Ammon's horn (tissue), 1 donor: ENCODE results near the gene CBX4.

Experiments used
- DNase-seq: peaks from one replicate; pipeline ENCODE4 v3.0.0-alpha.2; 2016; ENCODE audit warnings: low spot score

Gene CBX4

DNA sequence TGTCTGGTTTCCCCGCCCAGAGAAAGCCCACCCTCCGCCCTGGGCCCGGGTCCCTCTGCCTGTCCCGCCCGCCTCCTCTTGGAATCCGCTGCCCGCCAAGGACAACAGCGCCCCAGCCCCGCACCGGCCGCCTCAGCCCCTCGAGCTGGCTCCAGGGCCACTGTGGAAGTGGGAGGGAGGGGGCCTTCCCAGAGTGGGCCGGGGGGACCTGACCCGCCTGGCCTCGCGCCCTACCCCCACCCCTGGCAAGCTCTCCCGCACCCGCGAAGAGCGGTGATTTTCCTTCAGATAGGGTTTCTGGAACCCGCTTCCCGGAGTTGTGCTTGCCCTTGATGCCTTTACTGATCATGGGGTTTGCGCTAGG, 40.1 kb downstream of the CBX4 start:
- DNase-seq: no peak

DNA sequence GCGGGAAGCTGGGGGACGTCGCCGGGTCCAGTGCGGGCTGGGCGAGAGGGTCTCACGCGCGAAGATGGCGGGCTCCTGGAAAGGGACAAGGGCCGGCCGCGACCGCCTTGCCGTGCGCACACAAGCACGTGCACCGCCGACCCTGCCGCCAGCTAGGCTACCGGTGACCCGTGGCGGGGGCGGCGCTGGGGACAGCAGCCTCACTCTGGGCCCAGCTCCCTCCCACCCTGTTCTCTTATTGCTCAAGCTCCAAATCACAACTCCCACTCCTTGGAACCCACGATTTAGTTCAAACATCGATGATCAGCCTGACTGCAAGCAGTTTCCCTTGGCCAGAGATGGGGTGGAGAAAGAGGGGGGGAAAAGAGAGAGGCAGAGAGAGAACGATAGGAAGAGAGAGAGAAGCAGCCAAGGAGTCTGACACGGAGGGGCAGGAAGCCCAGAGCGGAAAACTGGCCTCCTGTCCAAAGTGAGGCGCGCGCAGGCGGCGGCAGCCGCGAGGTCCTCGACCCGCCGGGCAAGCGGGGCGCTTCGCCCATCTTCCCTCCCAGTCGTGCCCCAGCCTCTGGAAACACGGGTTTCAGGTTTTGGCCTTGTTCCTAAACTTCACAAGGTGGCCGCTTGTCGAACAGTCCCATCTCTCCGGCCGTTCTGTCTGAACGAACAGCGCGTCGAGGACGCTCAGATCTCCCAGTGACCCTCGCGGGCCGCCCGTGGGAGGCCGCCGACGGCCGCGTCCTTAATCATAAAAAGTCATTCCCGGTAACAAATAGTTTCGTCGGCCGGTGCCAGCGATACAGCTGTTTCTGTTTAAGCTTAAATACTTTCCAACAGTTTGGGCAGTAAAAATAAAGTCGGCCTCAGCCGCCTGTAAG, 40.7 kb downstream of the CBX4 start:
- DNase-seq: no peak

GRCh38 chr17:79797492-79798298, 41.5 kb downstream of the CBX4 start:
- no peak for DNase-seq

DNA sequence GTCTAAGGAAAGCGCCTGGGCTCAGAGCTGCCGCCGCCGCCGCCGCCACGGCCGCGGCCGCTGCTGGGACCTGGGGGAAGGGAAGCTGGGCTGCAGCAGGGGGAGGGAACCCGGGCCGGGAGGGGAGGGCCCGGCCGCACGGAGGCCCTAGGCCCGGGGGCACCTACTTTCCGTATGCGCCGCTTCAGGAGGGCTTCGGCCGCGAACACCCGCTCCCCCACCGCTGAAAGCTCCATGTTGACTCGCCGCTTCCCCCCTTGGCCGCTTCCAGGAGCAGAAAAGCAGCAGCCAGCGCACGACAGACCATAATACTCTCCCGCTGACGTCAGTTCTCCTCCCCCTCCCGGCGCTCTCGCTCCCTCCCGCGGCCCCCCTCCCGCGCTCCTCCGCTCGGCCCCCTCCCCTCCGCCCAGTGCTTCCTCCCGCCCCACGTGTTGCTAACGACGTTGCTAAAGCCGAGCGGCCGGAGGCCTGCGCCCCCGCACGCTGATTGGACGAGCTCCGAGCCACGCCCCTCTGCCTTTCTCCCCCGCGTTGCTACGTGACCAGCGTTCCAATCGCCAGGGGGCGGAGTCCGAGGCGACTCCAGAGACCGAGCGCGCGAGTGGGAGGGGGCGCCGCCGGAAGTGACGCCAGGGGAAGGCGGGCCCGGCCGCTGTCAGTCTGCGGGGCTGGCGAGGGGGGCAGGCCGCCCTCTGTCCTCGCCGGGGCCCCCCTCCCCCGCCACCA, 42.3 kb downstream of the CBX4 start, which contains the start of gene CBX8:
Gene CBX8, minus strand, starts transcription at position 315 of the 729 bp plus-strand sequence. Its CDS starts 79 bp downstream, at position 236.
- DNase-seq: peak; percentile 100

GRCh38 chr17:79796444-79796762, 42.8 kb downstream of the CBX4 start:
- DNase-seq: no peak

- no peak for DNase-seq
Observed at GRCh38 chr17:79795795-79796443, 43.3 kb downstream of the CBX4 start.

GRCh38 chr17:79794659-79795511, 44.4 kb downstream of the CBX4 start:
- DNase-seq: no peak

DNA sequence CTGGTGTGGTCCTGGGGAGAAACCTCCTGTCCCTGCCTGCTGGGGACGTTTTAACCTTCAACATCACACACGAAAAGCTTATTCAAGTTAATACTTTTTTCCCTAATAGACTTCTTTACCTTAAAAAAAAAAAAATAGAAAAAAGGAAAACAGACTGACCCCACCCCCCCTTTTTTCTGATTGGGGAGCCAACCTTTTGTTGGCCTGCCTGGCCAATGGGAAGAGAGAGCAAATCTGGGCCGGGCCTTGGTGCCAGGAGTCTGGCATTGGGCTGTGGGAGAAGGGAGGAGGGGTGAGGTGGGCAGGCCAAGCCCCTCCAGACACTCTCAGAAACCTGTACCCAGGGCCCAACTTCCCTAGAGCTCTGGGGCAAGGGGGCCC, 45.3 kb downstream of the CBX4 start:
- no peak for DNase-seq

GRCh38 chr17:79792984-79793923, 46.0 kb downstream of the CBX4 start:
- DNase-seq: no peak

GRCh38 chr17:79792341-79792871, 46.8 kb downstream of the CBX4 start:
- no peak for DNase-seq

DNA sequence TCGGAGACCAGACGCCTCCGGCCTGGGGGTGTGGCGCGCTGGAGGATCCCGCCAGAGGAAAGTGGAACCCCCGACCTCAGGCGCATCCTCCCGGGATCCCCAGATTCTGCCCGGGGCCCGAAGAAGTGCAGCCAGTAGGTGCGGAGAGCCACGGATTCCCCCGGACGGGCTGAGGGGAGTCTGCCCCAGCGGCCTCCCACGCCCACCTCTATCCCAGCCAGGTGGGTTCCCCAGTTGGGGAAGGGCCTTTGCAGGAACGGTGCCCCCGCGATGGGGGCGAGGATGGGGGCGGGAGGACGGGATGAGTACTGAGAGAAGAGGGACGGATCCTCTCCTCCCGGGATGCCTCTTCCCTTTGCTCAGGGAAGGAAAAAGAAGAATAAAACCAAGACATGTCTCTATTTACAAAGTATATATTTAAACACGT, 47.5 kb downstream of the CBX4 start:
- DNase-seq: no peak

- DNase-seq: no peak
Observed at GRCh38 chr17:79790805-79791734, 48.2 kb downstream of the CBX4 start.

DNA sequence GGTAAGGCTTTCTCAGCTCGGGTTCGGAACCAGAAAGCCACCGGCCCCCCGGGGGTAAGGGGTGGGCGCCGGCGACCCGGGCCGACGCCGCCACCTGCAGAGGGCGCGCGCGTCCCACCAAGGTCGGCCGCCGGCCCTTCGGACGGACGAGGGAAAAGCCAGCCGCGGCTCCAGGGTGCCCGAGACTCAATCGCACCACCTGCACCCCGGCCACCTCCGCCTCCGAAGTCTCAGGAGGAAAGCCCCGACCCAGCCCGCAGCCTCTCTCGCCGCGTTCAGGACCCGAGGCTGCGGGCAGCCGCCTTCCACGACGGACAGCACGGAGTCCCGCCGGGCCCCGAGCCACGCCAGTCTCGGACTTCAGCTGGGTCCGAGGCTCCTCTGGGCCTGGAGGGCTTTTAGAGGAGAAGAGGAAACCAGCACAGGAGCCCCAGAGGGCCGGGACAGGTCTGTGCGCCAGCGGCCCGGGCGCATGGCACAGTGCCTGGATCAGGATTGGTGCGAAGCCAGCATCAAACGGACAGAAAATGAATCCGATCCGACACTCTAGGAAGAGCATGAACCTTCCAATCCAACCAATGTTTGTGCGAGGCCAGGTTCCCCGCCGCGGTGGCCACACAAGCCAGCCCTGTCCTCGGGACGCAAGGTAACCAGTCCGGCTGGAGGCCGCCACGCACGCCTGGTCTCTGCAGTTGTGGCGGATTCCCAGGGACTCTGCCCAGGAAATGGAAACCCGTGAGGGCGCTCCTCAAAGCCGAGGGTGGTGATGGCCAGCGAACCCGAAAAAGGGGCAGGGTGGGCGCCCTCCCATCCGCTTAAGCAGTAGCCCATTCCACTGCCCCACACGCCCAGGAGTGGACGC, 49.1 kb downstream of the CBX4 start:
- DNase-seq: peak; percentile 43

- no peak for DNase-seq
Observed at GRCh38 chr17:79788989-79789942, 50.0 kb downstream of the CBX4 start.

DNA sequence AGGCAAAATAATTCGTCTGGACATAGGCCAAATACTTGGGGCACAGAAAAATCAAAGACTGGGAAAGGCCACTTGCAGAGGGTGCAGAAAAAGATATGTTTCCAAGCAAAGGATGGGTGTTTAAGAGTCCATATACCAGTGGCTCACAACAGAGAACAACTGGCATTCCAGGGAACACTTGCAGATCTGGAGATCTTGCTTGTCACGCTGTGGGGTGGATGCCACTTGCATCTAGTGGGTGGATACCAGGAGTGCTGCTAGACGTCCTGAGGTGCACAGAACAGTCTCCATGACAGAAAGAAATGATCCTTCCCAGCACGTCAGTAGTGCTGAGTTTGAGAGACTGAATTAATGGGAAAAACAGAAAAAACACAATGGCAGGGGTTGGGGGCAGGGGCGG, 50.8 kb downstream of the CBX4 start:
- DNase-seq: no peak

DNA sequence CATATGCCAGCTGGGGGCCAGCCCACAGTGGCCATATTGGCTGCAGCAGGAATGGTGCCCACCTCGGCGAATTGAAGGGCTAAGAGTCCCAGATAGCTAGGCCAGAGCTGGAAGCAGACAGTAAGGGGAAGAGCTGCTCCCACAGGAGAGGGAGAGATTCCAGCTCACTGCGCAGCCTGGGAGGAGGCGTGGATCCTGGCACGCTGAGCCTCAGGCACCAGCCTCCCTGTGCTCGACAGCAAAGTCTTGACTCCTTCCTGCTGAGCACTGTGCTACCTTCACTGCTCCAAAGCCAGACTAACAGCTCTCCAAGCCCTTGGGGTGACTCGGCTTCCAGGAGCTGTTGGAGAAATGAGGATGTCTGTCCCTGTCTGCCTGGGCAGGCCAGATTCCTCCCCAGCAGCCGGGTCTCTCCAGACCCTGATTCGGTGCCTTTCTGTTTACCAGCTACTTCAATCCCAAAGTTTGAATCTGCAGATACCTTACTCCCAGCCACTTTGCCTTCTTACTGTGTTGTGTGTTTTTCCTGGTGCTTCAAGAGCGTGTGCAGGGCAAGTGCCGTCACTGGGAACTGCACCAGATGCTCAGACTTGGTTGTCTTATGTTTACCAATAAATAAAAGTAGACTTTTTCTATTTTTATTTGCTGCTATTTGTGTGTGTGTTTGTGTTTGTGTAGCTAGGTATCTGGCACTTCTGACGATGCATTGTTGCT, 52.2 kb downstream of the CBX4 start:
- DNase-seq: peak; percentile 67
